ENCODE measurements around the gene CDK8.
"Not testable (repeated sequence)": the region's sequence is repeated elsewhere in the genome, so short reads cannot be mapped to it uniquely, and the experiment has no call there.

The CDK8 gene

DNA sequence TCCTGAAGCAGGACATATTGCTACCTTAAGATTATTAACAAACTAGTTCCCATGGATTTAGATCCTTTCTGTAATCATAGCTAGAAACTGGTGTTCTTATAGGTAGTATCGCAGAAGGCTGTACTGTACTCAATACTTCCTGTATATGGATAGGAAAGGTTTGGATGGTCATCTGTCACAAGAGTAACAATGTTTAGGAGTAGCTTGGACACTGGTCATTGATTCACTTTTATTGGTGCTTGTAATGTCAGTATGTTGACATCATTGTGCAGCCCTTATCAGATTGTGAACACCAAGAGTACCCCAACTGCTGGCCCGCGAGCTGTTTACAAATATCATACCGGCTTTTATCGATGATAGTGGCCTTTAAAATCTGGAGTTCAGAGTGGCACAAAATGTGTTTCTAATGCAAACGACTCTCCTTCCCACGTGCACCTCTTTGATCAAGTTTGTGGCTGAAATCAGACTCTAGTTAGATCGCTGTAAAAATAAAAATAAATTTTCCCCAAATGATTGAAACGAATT, 605 bp upstream of the CDK8 start:
- DNase-seq (ENCODE audit: low read depth) = no peak

GRCh38 chr13:26254583-26255111, 718 bp downstream of the CDK8 start:
- DNase-seq (ENCODE audit: low read depth) = no peak

DNA sequence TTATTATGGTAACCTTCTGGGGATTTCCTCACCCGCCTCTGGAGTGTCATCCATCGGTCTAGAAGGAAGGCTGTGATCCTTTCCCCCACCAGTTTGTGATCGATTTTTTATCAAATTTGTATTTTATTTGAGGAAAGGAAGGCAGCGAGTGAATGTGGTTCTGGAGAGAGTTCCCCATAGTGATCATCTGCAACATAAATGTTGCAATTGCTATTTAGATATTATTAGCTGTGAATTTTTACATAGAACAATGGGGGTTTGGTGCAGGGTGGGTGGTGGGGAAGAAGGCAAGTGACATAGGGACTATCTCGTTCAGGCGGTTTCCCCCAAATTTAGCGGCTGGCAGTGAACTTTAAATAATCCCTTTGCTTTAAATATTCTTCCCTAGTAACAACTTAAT, 1.2 kb downstream of the CDK8 start:
- DNase-seq (ENCODE audit: low read depth) = no peak

DNA sequence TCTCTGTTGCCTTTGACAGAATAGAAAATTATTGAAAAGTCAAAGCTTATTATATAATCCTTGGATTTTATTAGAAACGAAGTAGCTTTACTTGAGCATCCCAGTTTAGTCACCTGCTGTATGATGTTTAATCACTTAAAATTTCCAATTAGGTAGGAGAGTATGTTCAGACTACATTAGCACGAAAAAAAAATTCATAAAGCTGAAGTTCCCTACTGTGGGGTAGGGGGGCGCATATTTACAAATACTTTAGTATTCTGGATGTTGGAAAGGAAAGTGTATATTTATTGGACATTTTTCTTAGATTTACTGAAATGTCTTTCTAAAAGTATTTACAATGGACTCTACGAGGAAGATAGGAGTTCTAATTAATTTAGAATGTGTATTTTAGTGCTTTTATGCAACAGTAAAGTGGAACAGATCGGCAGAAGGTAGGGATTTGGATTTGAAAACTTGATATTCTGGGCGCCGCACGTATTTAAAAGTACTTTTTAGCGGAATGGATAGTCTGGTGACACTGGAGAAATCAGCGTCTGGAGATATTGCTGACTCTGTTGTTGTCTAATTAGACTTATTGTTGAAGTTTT, 1.9 kb downstream of the CDK8 start:
- DNase-seq (ENCODE audit: low read depth) = no peak

- no peak for DNase-seq (ENCODE audit: low read depth)
Observed at GRCh38 chr13:26257049-26257448, 3.1 kb downstream of the CDK8 start.

DNA sequence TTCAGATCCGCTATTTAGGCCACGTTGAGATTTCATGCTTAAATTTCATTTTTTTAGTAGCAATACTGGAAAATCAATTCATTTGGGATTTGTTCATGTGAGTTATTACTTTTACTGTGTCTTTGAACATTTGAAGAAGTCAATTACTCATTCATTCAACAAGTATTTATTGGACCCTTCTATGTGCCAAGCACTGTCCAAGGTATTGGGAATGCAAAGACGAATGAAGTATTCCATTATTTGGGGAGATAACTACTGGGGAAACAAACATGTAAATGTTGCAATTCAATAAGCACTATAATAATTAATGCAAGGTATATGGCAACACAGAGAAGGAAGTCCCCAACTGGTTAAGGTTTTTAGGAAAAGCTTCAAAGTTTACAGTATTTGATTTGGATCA, 5.7 kb downstream of the CDK8 start:
- DNase-seq (ENCODE audit: low read depth) = no peak

DNA sequence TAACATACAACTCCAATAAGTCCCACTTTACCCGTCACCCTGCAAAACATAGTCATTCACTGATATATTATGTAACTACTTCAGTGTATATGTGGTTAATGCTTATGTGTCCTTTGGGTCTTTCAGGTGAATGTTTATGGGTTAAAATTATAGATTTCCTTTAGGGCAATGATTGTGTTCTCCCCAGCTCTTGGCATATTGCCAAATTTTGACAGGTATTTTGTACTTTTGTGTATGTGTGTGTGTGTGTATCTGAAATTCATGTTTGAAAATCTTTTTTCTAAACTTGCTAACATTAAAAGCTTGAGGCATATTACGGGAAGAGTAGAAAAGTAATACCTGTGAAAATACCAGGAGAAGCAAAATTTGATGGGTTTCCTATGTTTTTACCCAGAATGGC, 8.2 kb downstream of the CDK8 start:
- no peak for DNase-seq (ENCODE audit: low read depth)

- DNase-seq (ENCODE audit: low read depth) = no peak
Observed at GRCh38 chr13:26266311-26266710, 12.4 kb downstream of the CDK8 start.

DNA sequence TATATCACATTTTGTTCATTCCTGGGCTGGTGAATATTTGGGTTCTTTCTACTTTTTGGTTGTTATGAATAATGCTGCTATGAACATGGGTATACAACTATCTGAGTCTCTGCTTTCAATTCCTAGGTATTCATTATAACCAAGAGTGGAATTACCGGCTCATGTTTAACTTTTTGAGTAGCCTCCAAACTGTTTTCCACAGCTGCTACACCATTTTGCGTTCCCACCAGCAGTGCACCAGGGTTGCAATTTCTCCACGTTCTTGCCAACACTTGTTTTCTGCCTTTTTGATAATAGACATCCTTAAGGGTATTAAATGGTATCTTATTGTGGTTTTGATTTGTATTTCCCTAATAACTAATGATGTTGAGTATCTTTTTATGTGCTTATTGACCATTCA, 16.8 kb downstream of the CDK8 start:
- DNase-seq (ENCODE audit: low read depth) = no peak

DNA sequence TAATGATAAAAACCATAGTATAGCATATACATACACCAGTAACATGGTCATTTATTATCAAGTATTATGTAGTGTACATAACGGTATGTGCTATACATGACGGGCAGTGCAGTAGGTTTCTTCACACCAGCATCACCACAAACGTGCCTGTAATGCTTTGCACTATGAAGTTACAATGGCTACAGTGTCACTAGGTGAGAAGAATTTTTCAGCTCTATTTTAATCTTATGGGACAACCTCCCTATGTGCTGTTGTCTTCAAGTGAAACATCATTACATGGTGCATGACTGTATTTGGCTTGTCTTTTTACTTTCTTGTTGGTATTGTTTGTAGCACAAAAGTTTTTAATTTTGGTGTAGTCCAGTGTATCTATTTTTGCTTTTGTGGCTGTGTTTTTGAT, 18.7 kb downstream of the CDK8 start:
- no peak for DNase-seq (ENCODE audit: low read depth)

DNA sequence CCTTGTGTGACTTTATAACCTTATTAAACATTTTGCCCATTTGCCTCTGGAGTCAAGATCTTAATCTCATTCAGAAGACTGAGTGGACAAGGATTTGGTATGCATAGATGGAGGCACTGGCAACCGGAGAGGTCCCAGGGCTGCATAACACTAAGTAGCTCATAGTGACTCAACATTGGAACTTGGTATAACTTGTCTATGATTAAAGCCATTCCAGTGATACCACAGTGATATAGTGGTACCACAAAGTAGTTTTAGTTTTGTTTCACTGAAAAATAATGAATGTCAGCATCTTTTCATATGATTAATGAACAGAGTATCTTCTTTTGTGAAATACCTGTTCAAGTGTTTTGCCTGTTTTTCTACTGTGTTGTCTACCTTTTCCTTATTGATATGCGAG, 26.4 kb downstream of the CDK8 start:
- peak; percentile 48 for DNase-seq (ENCODE audit: low read depth)

DNA sequence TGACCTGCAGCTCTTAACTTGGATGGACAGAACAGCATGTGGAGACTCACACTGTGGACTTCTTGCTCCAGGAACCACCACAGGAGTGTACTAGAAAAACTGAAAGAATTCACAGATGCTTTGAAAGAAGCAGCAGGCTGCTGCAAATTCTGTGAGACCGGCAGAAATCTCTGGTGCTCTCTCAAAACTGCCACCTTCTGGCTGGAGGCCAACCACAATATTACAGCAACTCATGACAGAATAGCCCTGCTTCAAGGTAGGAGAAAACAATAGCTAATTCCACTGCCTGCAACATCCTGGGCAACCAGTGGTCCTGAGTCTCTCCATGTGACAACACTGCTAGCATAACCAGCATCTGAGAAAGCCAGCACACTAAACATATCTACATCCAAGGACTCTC, 26.9 kb downstream of the CDK8 start:
- no peak for DNase-seq (ENCODE audit: low read depth)

DNA sequence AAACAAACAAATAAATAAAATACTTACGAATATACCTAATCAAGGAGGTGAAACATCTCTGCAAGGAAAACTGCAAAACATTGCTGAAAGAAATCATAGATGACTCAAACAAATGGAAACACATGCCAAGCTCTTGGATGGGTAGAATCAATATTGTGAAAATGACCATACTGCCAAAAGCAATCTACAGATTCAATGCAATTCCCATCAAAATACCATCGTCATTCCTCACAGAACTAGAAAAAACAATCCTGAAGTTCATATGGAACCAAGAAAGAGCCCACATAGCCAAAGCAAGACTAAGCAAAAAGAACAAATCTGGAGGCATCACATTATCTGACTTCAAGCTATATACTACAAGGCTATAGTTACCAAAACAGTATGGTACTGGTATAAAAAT, 32.0 kb downstream of the CDK8 start:
- DNase-seq (ENCODE audit: low read depth) = not testable (repeated sequence)

- DNase-seq (ENCODE audit: low read depth) = not testable (repeated sequence)
Observed at GRCh38 chr13:26288838-26289237, 34.9 kb downstream of the CDK8 start.

GRCh38 chr13:26295812-26296211, 41.9 kb downstream of the CDK8 start:
- DNase-seq (ENCODE audit: low read depth) = no peak

DNA sequence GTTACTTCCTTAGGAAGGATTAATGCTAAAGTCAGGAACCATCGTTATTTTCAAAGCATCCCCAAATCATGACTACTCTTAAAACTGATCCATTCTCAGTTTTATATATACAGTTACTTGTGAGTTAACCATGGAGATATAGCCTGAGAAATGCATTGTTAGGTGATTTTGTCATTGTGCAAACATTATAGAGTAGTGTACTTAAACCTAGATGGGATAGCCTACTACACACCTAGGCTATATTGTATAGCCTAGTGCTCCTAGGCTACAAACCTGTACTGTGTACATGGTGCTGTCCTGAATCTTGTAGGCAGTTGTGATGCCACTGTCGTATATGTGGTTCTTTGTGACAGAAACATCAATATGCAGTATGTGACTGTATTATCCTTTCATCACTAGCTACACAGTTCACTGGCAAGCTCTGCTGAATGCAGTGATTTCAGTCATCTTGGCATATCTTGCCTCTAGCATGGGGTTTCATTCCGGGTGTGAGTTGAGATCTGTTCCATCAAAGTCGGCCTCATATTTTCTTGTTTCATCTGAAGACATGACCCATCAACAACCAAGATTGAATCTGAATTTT, 45.3 kb downstream of the CDK8 start:
- DNase-seq (ENCODE audit: low read depth) = no peak

DNA sequence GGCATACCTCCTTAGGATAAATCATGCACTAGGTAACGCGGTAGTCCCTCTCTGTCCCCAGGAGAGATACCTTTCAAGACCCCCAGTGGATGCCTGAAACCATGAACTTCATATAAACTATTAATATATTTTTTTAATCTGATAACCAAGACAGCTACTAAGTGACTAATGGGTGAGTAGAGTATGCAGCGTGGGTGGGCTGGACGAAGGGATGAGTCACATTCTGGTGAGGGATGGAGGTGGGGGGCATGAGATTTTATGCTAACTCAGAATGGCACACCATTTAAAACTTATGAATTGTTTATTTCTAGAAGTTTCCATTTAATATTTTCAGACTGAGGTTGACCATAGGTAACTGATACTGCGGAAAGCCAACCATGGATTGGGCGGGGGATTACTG, 46.2 kb downstream of the CDK8 start:
- DNase-seq (ENCODE audit: low read depth) = no peak

DNA sequence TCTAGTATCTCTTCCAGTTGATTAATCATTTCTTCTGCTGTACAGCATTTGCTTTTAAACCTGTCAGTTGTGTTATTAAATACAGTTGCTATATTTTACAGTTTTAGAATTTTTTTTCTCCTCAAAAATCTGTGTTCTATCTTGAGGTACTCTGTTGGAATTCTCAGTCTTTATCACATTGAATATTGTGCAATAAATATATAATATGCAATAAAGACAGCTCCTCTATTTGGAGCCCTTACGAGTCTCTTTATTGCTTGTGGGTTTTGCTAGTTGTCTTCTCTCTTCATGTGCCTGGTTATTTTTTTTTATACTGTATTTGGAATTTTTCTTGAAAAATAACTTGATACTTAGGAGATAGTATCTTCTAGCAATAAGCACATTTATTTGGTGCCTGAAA, 51.7 kb downstream of the CDK8 start:
- DNase-seq (ENCODE audit: low read depth) = no peak

DNA sequence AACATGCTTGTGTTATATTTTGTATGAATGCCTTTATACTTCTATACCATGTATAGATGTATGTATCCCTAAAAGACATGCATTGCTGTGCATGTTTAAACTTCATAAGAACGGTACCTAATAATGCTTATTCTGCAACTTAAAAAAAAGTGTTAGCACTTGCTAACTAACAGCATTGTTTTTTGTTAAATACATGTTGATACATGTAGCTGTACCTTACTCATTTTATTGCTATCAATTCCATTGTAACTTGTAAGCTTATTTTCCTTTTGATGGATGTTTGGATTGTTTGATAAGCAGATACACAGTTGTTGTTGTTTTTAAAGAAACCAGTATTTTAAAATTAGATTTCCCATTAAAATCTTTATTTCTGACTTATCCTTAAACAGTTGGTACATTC, 53.8 kb downstream of the CDK8 start:
- no peak for DNase-seq (ENCODE audit: low read depth)

GRCh38 chr13:26308250-26308649, 54.3 kb downstream of the CDK8 start:
- no peak for DNase-seq (ENCODE audit: low read depth)

DNA sequence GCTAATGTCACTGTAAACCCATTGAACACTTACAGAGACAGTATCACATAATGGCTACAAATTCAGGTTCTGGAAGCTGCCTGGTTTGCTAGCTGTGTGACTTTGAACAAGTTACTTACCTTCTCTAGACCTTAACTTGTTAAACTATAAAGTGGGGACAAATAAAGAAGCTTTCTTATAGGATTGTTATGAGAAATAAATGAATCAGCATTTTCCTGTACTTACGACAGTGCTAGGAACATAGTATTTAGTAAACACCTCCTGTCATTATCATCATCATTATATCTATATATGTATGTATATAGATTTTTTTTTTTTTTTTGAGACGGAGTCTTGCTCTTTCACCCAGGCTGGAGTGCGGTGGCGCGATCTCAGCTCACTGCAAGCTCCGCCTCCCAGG, 54.9 kb downstream of the CDK8 start:
- DNase-seq (ENCODE audit: low read depth) = no peak

- DNase-seq (ENCODE audit: low read depth) = no peak
Observed at GRCh38 chr13:26310003-26310402, 56.1 kb downstream of the CDK8 start.

- no peak for DNase-seq (ENCODE audit: low read depth)
Observed at GRCh38 chr13:26310470-26310869, 56.5 kb downstream of the CDK8 start.

DNA sequence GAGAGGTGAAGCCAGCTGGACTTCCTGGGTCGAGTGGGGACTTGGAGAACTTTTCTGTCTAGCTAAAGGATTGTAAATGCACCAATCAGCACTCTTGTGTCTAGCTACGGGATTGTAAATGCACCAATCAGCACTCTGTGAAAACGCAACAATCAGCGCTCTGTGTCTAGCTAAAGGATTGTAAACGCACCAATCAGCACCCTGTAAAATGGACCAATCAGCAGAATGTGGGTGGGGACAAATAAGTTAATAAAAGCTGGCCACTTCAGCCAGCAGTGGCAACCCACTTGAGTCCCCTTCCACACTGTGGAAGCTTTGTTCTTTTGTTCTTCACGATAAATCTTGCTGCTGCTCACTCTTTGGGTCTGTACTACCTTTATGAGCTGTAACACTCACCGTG, 58.1 kb downstream of the CDK8 start:
- DNase-seq (ENCODE audit: low read depth) = not testable (repeated sequence)
